Right atrium auricular region (tissue), 2 donors: ENCODE data around the gene SCART1. TPM values are rescaled to one million over a fixed set of nuclear protein-coding genes. Genes with fewer than 3 reads are reported as not detected.

Experiments used
- DNase-seq: peaks from one replicate; pipeline ENCODE4 v3.0.0-alpha.2; 2019; ENCODE audit warnings: low spot score
- H3K27ac ChIP-seq, 2 donors: fragments of 200-600 bp; sonication (generic); 1 replicate in 1 of 2; 2 replicates in 1 of 2; pipeline ENCODE4 v1.5.1; 2016 to 2019
- H3K27me3 ChIP-seq, 2 donors: fragments of 200-600 bp; sonication (generic); one replicate each; pipeline versions ENCODE4 v1.5.1 to v1.6.0; 2017 to 2019
- H3K36me3 ChIP-seq: fragments of 200-600 bp; sonication (generic); one replicate; pipeline ENCODE4 v1.5.1; 2016
- H3K4me1 ChIP-seq, 2 donors: fragments of 200-600 bp; sonication (generic); one replicate each; pipeline versions ENCODE4 v1.5.1 to v1.6.0; 2017 to 2019
- H3K4me3 ChIP-seq, 2 donors: fragments of 200-600 bp; sonication (generic); 1 replicate in 1 of 2; 2 replicates in 1 of 2; pipeline ENCODE4 v1.5.1; 2017 to 2019; ENCODE audit warnings: mild to moderate bottlenecking in 1 of 2, moderate library complexity in 1 of 2
- H3K9me3 ChIP-seq, 2 donors: fragments of 200-600 bp; sonication (generic); one replicate each; pipeline ENCODE4 v1.5.1; 2019
- CTCF ChIP-seq, 2 donors: fragments of 200-600 bp; sonication (generic); IDR thresholded peaks; one replicate each; pipeline ENCODE4 v1.5.1; 2019; ENCODE audit warnings: antibody characterized with exemption in 2 of 2
- total RNA-seq, 2 donors: library from RNA; depleted of rRNA; stranded (reverse); fragments of >200 nt; gene quantifications; one replicate each; pipeline ENCODE4 v1.1.0, GENCODE V29; 2016

Gene SCART1
- total RNA-seq, 2 donors from 2014 or later, result 0.22 to 0.24 TPM

- H3K27me3 ChIP-seq, result no peaks in the 10 kb centered on the region
- H3K36me3 ChIP-seq, result no peaks in the 10 kb centered on the region
- no peaks in the 10 kb centered on the region for H3K9me3 ChIP-seq
- no peak overlapping the region for H3K4me3 ChIP-seq
- no peak overlapping the region for H3K27ac ChIP-seq
- peak; percentile 21 for DNase-seq
- TF ChIP-seq CTCF (IDR thresholded peaks at IDR 0.05), result no peak
- no peaks in the 10 kb centered on the region for H3K4me1 ChIP-seq
These were observed 8.1 kb downstream of the SCART1 start for GRCh38 chr10:133461841-133462240.

DNA sequence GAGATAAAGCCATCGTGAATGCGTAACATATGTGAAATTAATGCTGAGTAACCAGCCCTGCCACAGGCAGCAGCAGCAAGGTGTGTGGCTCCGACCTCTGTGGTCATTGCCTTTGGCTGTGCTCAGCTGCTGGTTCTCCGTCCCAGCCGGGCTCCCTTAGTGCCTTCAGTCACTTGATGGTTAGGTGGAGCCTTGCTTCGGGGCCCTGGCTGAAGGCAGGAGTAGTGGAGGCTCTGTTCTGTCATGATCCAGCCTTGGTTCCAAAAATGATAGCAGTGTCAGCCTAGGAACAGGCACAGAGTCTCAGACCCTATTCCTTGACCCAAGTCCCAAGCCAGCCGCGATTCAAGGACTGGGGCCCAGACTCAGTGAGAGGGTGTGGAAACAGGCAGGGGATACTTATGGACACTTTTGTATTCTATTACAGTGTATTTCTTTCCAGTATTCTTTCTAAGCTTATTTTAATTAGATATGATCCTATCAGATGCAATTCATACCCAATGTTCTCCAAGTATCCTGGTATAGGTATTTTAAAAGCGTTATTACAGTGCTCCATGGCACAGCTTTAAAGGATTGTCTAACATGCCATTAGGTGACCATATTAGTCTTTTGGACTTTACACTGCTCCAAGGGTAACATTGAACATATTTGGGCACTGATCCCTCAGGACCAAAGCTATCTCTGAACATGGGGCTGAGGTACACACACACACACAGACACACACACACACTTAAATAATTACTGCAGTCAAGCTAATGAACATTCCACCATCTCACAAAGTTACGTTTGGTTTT is 9.0 kb downstream of the SCART1 start:
- no peaks in the 10 kb centered on the region for H3K36me3 ChIP-seq
- DNase-seq, result peak; percentile 42

DNA sequence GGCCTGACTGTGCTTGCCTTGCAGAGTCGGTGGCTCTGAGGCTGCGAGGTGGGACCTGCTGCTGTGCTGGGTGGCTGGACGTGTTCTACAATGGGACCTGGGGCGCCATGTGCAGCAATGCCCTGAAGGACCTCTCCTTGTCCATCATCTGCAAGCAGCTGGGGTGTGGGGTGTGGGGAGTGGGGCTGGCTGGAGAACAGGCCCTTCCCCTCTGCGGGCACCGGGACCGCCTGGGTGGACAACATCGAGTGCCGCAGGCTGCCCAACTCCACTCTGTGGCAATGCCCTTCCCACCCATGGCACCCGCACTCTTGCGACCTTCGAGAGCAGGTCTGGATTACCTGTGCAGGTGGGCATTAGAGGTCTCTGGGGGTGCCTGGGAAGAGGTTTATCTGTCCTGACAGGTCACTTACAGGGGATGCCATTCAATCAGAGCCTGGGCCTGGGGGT is 10.9 kb downstream of the SCART1 start:
- Histone ChIP-seq H3K4me3 (no peak overlapping the region), H3K27ac (no peak overlapping the region), H3K4me1 (no peaks in the 10 kb centered on the region), H3K27me3 (no peaks in the 10 kb centered on the region), H3K9me3 (no peaks in the 10 kb centered on the region), H3K36me3 (no peaks in the 10 kb centered on the region)
- TF ChIP-seq CTCF (IDR thresholded peaks at IDR 0.05), result no peak
- DNase-seq, result peak; percentile 46

More for the DNA sequence above, 9.0 kb downstream of the SCART1 start:
- Histone ChIP-seq H3K27me3 (no peaks in the 10 kb centered on the region), H3K4me3 (no peak overlapping the region), H3K27ac (no peak overlapping the region), H3K9me3 (no peaks in the 10 kb centered on the region), H3K4me1 (no peaks in the 10 kb centered on the region)
- no peak for TF ChIP-seq CTCF (IDR thresholded peaks at IDR 0.05)

DNA sequence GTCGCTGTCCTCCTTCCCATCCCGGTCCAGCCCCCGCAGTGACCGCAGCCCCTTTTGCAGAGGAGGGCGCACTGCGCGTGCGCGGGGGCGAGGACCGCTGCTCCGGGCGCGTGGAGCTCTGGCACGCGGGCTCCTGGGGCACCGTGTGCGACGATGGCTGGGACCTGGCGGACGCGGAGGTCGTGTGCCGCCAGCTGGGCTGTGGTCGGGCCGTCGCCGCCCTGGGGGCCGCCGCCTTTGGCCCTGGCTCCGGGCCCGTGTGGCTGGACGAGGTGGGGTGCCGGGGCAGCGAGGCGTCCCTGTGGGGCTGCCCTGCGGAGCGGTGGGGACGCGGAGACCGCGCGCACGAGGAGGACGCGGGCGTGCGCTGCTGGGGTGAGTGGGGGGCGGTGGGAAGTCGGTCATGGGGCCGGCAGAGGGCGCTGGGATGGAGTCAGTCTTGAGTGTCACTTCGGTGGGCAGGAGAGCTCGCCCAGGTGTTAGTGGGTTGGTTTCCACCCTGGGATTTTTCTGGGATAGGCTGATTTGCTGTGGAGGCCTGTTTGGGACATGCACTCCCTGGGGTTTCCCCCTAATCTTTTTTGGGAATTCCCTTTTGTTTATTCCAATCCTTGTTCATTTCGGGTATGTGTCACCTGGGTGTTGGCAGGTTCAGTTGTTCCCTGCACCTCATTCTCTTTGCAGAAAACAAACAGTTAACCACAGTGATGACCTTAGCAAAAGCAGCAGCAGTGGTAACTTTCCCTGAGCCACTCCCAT is 11.6 kb downstream of the SCART1 start:
- no peak overlapping the region for H3K4me3 ChIP-seq
- no peaks in the 10 kb centered on the region for H3K4me1 ChIP-seq
- H3K36me3 ChIP-seq, result no peaks in the 10 kb centered on the region
- H3K9me3 ChIP-seq, result no peaks in the 10 kb centered on the region
- no peak overlapping the region for H3K27ac ChIP-seq
- TF ChIP-seq CTCF (IDR thresholded peaks at IDR 0.05), result no peak
- DNase-seq, result no peak
- H3K27me3 ChIP-seq, result no peaks in the 10 kb centered on the region

DNA sequence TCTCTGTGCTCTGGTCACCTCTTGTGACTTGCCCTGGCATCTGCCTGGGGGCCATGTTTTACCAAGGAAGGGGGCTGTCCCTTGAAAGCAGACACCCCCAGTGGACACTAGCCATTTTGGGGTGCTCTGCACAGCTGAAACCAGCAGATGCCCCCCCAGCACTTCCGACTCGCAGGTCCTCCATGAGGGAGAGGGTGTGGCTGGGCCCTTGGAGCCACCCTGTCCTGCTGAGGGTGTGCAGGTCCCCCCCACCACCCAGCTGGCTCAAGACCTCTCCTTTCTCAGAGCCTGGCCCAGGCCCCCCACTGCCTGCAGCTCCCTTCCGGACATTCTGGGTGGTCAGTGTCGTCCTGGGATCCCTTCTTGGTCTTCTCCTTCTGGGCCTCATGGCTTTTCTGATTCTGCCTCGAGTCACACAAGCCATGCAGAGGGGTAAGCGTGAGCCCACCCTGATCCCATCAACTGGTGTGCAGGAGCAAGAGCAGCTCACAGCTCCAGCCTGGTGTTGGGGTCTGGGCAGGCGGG is 12.3 kb downstream of the SCART1 start:
- no peaks in the 10 kb centered on the region for H3K36me3 ChIP-seq
- no peaks in the 10 kb centered on the region for H3K9me3 ChIP-seq
- H3K27ac ChIP-seq, result no peak overlapping the region
- peak; percentile 38 for DNase-seq
- no peaks in the 10 kb centered on the region for H3K27me3 ChIP-seq
- TF ChIP-seq CTCF (IDR thresholded peaks at IDR 0.05), result no peak
- H3K4me1 ChIP-seq, result no peaks in the 10 kb centered on the region
- H3K4me3 ChIP-seq, result no peak overlapping the region
